GM19467 (cell line): Measurements from ENCODE around the gene PANK2.
"Not testable (repeated sequence)": the region's sequence is repeated elsewhere in the genome, so short reads cannot be mapped to it uniquely, and the experiment has no call there.

Experiments
- ATAC-seq: cut with Tn5 transposase; IDR thresholded peaks from one replicate; pipeline ENCODE4 v1.9.1; 2021; ENCODE audit warnings: mild to moderate bottlenecking, moderate library complexity; ENCODE audit not compliant: unreplicated experiment

PANK2 gene

GRCh38 chr20:3869839-3870634, 19.1 kb upstream of the PANK2 start:
- ATAC-seq: no peak

- no peak for ATAC-seq
Measured at GRCh38 chr20:3871550-3872265, 17.5 kb upstream of the PANK2 start.

- no peak for ATAC-seq
Measured at GRCh38 chr20:3873507-3873906, 15.7 kb upstream of the PANK2 start.

- ATAC-seq: no peak
Measured at GRCh38 chr20:3874194-3874844, 14.9 kb upstream of the PANK2 start.

GRCh38 chr20:3875378-3875974, 13.7 kb upstream of the PANK2 start:
- ATAC-seq: no peak

GRCh38 chr20:3876000-3876399, 13.2 kb upstream of the PANK2 start:
- no peak for ATAC-seq

GRCh38 chr20:3876676-3877075, 12.5 kb upstream of the PANK2 start:
- no peak for ATAC-seq

- not testable (repeated sequence) for ATAC-seq
Measured at GRCh38 chr20:3878921-3879274, 10.3 kb upstream of the PANK2 start.

- no peak for ATAC-seq
Measured at GRCh38 chr20:3885715-3886114, 3.5 kb upstream of the PANK2 start.

GRCh38 chr20:3887876-3888620, 1.1 kb upstream of the PANK2 start:
- no peak for ATAC-seq

- peak; percentile 12 for ATAC-seq
Measured at GRCh38 chr20:3889489-3890397, 556 bp downstream of the PANK2 start.

- ATAC-seq: no peak
Measured at GRCh38 chr20:3890398-3890751, 1.2 kb downstream of the PANK2 start.

GRCh38 chr20:3890999-3891929, 2.1 kb downstream of the PANK2 start:
- no peak for ATAC-seq

GRCh38 chr20:3894796-3895195, 5.6 kb downstream of the PANK2 start:
- no peak for ATAC-seq

GRCh38 chr20:3896302-3896701, 7.1 kb downstream of the PANK2 start:
- ATAC-seq: no peak

- no peak for ATAC-seq
Measured at GRCh38 chr20:3896853-3897583, 7.8 kb downstream of the PANK2 start.

- ATAC-seq: not testable (repeated sequence)
Measured at GRCh38 chr20:3898181-3898580, 9.0 kb downstream of the PANK2 start.

- no peak for ATAC-seq
Measured at GRCh38 chr20:3898639-3899038, 9.5 kb downstream of the PANK2 start.
